ENCODE results near the gene ROR1.

The ROR1 gene

DNA sequence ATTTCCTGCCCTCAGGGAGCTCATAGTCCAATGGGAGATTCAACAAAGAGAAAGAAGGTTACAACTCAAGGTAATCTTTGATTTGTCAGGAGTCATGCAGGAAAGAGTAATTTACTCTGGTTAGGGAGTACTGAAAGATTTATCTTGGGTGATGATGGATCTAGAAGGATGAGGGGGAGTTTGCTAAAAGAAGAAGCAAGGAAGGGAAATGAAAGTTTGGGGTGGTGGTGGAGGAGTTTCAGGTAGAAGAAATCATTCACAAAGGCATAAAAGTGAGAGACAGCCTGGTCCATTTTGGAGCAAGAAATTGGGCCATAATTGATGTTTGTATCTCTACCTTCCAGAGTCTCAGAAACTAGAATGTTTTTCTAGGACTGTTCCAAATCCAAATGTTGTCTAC is 116.7 kb downstream of the ROR1 start:
- FAIRE-seq, result no peak

DNA sequence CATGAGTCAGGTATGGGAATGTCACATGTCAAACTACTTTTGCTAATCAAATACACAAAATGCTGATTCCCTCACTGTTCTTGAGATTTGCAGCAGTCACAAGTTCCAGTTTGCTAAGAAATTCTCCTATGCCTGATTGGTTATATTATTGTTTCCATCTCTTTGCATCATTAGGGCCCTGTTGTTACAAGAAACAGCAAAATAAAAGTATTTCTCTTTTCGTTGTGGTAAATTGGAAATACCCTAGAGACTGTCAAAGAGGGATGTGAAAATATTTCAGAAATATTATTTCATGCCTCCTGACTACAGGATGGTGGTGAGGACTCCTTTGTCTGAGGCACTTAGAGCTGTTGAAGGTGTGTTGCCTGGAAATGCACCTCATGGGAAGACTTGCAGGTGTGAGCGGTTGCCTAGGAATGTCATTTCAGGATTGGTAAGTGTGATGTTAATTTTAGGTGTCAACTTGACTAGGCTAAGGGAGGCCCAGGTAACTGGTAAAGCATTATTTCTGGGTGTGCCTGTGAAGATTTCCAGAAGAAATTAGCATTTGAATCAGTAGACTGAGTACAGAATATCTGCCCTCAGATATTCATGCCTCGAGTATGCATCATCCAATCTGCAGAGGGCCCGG is 117.4 kb downstream of the ROR1 start:
- no peak for FAIRE-seq

DNA sequence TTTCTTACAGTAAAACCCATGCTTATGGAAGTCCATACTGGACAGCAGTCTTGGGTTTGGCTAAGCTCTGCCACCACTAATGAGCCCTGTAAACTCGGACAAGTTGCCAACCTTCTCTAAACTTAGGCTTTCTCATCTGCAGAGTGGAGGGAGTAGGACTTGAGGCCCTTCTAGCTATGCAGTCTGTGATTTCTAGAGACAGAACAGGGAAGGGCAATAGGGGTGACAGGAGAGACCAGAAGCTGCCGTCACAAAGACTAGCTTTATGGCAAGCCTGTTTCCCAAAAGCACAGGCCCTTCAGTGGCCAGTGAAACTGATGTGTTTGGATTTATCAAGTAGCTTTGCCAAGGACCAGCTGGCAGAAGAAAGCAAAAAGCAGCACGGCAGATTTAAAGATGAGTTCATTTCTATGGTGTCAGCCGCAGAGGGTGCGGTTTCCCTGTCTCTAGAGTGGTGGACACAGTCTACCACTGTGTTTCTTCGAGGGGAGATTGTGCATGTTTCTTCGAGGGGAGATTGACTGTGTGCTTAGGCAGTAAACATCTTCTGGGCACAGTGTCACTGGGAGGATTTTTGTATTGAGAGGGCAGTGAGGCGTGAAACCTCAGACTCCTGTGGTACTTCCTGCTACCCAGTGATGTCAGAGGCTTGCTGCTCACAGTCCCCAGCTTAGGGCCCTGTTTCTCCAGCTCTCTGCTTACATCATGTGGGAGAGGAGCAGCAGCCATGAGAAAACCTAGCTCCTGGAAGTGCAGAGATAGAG is 119.0 kb downstream of the ROR1 start:
- no peak for FAIRE-seq

DNA sequence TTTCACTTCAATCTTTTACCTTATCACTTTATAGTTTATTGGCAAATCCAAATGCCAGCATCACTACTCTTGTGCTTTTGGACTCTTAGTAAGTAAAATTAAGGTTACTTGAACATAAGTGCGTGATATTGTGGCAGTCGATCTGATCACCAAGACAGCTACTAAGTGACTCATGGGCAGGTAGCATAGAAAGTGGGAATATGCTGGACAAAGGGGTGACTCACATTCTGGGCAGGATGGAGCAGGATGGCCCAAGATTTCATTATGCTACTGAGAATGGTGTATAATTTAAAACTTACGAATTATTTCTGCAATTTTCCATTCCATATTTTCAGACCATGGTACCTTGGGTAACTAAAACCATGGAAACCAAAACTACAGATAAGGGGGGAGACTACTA is 120.2 kb downstream of the ROR1 start:
- FAIRE-seq, result no peak

DNA sequence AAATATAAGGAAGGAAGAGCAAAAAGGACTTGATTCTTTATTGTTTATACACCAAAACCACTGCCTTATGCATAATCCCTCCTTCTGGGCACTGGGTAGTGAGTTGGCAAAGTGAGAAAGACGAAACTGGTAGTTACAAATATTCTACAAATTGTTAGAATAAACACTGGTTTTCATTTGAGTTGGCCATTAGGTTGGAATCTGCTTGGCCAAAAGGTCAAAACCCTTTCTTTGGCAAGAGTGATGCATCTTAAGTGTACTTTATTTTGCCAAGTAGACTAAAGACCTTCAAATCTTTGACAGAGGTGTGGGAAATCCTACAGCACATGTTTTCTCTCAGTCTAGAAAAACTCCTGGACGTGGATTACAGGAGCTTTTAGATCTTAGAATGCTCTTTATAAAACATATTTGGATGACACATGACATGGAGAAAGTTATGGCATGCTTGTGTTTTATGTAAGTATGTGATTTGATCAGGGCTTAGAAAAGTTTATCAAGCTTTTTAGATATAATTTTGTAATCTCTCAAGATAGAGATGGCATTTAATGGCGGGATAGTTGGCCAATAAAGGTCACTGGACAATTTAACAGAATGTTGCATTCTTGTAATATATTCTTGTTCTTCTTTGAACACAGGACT is 120.9 kb downstream of the ROR1 start:
- no peak for FAIRE-seq

DNA sequence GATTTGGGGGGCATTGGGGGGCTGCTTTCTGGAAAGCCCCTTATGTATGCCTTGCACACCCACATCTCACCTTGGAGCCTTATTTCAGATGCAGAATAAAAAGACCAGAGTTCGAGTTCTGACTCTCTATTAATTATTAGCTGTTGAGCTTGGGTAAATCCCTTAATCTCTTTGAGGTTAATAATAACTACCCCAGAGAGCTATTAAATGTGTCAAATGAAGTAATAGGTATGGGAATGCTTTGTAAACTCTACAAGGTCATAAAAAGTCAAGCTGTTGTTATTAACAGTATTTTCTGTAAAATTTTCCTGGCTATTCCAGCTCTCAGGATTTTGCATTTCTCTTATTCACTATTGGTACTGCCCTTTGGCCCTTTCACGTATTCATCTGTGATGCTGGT is 122.9 kb downstream of the ROR1 start:
- no peak for FAIRE-seq

DNA sequence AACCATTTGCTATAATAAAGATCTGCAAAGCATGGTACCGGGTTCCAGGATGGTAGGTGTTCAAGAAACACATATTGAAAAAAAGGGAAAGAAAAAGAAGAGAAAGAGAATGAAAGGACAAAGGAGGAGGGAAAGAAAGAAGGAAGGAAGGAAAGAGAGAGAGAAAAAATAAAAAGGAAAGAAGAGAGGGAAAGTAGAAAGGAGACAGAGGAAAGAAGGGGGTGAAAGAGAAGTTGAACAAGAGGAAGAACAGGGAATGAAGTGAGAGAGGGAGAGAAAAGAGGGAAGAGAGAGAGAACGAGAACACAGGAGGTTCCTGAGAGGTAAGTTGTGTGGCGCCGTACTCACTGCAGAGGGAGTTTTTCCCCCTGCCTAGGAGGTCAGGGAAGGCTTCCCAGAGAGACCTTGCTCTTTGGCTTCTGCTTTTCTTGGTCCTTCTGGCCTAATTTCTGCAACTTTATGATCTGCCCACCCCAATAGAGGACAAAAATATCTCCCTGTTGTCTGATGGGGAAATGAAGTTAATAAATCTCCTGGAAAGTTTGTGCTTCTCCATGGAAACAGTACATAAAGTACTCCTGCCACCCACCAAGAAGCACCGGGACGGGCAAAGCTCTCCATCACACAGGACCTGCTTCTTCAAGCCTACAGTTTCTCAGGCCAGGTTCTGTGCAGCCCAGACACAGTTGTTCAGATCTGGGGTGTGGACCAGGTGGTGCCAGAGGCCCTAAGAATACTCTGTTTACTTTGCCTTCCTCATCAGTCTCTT is 124.8 kb downstream of the ROR1 start:
- FAIRE-seq, result no peak

DNA sequence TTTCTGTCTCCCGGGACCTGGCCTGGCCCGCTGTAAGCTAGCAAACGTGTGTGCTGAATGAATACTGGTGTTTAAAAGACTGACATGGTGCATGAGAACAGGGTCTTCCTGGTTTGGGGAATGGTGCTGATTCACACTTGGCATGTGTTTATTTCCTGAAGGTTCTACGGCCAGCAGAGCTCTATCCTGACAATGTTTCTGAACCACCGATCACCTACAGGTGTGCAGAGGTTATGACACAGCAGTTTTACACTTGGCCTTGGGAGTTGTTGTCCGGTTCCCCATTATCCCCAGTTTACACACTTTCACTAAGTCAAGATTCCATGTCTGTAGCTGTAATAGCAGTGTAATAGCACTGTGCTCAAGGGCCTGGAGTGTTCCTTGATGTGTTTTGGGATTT is 127.3 kb downstream of the ROR1 start:
- FAIRE-seq, result no peak

DNA sequence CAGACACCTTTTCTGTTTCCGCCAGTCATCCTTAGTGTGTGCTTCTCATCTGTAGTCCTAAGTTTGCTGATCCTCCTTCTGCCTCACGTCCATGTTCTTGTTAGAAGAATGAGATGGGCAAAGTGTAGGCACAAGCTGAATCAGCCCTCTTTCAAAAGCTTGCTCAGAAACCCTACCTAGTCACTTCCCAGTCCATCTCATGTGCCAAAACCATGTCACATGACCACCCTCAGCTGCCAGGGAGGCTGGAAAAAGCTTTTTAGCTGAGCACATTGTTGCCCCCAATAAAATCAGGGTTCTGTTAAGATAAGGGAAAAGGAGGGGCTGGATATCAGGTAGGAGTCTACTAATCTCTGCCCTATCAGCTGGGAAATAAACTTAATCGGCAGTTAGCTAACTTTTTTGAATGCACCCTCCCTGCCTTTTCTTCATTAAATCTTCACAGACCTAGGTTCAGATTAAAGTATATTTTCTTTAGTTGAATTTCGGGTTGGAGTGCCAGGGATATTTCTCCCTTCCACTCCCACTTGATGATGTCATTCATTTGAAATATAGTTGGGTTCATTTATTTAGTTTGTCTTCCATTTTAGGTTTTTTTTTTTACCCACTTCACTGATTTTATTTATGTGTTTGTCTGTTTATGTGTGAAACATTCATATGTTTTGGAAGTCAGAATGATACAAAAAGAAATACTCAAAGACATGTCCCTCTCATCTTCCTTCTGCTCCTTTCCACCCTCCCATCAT is 129.2 kb downstream of the ROR1 start:
- no peak for FAIRE-seq

DNA sequence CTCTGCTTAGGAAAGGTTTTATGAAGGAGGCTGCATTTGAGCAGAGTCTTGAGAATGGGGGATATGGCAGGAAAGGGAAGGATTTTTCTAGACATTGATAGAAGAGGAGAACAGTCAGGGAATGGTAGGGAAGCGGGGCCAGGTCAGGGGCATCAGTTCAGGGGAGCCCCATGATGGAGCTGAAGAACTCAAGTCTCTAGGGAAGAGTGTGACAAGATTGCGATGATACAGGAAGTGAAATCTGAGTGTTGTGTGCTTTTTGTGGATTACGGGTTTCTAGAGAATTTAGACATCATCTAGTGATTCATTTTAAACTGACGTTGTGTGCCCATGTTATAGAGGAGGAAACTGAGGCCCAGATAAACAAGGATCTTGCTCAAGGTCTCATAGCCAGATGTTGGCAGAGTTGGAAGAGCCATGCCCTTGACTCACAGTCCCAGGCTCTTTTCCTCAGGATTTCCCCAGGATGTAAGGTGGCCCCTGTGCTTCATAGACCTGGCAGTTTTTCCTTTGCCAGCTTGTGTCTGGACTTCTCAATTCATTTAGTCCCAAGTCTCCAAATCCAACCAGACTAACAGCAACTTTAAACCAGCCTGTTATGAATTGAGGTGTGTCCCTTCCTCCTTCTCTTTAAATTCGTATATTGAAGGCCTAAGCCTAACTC is 130.3 kb downstream of the ROR1 start:
- FAIRE-seq, result no peak

DNA sequence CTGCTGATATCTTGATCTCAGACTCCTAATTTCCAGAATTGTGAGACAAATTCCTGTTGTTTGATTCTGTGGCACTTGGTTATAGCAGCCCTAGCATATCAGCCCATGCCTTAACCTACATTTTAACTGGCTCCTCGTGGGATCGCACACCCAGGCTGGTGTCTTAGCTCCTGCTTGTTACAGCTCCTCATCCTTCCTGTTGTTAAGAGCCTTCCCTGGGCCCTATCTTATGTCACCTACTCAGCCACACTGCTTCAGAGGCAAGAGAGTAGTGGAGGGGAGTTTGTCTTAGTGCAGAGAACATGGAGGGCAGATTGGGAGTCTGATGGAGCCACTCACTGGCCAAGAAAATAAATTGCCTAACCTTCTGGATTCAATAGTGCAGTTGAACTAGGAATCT is 131.0 kb downstream of the ROR1 start:
- no peak for FAIRE-seq

DNA sequence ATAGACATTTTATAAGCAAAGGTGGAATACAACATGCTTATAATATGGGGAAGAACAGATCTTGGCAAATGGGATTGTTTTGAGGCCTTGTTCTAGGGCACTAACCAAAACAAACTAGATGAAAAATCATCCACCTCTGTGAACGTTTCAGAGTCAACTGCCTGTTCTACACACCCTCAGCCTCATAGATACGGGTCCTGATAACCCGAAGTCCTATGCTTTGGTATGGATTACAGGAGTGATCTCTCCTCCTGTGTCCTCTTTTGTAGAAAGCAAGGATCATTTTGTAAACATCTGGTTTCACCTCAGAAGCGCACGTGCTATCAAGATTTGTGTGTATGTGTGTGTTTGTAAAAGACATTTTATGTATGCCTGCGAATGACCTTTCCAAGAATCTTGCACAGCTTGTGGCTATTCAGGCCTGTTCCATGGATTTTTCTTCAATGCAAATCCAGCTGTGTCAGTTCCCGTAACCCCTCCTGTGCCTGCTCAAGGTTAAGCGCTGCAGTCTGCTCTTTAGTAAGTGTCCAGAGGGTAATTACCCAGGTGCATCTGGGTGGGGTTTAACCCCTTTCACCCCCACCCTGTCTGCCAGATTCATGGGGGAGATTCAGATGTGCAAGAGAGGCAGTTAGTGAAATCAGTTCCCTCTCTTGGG is 132.4 kb downstream of the ROR1 start:
- no peak for FAIRE-seq

DNA sequence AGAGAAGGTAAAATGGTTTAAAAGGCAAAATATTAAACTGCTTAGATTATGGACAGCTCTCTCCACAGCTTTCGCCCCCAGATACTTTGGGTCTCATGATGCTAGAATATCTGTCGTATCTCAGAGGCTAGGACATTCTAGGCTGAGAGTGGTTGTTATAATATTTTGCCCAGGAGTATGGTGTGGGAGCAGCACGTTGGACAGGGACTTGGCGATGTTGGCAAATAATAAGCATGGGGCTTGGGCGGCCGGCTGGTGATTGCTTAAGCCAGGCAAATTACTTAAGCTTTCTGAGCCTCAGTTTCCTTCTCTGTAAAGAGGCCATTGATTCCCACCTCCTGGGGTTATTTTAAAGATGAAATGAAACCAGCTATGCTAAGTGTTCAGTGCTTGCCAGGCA is 133.2 kb downstream of the ROR1 start:
- FAIRE-seq, result no peak

DNA sequence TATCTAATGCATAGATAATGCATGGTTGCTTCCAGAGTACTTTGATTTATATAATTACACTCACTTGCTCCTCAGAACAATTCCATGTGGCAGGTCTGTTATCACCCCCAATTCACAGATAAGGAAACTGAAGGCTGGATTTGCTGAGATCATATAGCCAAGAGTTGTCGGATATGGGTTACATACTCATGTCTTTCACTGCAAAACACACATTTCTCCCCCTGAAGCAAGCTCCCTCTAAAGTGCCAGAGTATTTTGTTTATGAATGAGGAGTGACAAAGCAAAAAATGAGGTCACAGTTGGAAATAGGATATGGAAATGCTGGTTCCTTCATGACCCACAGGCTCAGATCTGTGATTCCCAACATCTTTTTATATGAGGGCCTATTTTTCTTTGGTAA is 134.2 kb downstream of the ROR1 start:
- no peak for FAIRE-seq

DNA sequence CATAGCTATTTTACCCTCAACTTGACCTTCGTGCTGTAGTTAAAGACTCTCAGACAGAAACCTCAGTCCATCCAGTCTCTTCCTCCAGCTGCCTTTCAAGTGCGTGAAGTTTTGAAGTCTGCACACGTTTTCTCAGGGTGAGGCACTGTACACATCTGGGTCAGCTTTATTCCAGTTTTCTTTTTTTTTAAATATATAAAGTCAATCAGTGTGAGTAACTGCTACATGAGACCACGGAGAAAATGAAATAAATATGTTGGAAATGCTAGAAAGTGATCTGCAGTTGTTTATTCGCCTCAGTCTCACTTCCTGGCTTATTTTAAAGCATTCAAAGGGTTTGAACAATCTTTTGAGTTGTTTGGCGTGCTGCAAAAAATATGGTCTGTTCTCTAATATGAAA is 135.7 kb downstream of the ROR1 start:
- FAIRE-seq, result no peak

DNA sequence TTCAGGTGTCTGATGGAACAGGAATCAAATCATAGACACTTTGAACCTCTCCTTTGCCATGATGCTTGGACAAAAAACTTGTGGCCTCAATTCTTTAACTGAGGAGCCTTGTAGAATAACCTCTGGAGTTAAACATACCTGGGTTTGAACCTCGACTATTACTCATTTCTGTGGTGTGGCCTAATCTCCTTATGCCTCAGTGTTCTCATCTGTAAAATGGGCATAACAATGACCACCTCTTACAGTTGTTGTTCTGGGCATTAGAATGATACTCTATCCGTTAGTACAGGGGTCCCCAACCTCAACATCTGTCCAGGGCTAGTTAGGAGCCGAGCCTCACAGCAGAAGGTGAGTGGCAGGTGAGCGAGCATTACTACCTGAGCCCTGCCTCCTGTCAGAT is 137.2 kb downstream of the ROR1 start:
- FAIRE-seq, result no peak

DNA sequence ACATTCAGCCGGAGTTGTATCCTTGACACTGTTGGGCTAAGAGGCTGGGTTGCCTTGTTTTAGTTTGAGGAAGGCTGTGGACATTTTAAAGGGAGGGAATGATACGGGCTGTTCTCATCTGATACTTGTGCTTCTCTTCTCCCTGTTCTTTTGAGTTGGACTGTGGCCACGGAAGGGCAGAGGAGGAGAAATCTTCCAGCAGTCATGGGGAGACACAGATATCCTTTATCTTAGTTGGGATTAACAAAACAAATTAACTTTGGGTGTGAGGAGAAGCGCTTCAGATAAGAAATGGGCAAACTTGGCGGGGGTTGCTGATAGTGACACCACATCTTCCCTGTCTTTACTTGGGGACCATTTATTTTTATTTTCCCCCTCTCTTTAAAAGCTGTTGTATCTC is 138.8 kb downstream of the ROR1 start:
- FAIRE-seq, result no peak

DNA sequence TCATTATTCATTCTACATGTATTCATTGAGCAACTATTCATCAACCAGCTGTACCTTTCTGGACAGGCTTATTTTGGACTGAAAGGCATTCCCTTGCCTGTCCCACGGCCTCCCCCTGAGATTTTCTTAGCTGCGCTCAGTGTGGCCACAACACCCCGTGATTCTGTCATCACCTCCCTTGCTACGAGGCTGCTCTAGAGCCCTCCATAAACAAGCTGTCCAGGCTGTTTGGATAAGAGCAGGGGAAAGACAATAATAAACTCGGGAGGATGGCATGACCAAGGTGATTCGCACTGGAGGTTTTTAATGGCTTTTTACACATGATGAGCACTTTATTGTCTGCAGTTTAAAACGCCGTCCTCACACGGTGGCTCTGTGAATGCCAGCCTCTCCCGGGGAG is 139.7 kb downstream of the ROR1 start:
- FAIRE-seq, result no peak

DNA sequence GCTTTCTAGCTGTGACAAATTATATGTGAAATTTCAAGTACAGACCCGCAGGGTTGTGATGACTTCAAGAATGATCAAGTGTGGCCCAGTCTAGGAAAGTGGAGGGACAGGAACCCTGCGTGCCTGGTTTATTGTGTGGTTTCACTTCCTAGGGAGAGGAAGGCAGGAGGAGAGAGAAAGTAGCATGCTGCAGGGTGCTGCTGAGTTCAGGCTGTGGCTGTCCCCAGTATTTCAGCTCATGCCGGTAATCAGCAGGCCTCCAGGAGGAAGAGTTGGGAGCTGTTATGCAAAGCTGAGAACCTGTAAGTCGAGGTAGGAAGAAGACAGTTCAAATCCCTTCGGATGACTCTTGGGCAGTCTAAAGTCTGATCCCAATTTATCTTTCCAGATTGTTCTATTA is 140.4 kb downstream of the ROR1 start:
- no peak for FAIRE-seq

DNA sequence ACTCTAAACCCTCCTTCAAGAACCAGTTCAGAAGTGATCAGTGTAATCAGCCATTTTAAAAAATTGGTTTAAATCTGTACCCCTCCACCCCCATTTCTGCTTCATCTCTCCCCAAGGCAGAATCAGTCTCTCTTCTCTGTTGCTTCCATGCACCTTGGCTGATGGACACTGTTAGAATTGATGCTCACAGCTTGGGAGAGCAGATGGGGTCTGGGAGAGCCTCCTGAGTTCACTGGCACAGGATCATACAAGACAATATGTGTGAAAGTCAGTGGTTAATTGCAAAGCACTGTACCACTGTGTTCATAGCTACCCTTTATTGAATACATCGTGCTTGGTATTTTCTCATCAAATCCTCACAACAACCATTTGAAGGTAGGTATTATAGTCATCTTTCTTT is 140.9 kb downstream of the ROR1 start:
- no peak for FAIRE-seq

DNA sequence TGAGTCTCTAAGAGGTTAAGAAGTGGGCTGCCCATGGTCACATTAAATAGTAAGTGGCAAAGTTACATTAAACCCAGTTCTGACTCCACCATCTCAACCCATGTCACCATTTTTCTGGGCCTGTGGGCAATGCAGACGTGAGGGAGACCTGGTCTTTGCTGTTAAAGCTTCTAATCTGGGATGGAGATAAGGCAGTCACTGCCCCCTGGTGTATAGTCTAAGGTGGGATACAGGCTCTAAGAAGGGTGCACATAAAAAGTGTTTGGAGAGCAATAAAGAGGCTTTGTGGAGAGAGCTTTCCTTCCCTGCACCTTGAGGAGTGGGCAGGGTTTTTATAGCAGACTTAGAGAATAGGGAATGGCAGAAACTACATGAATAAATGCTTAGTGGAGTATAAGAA is 141.3 kb downstream of the ROR1 start:
- no peak for FAIRE-seq
